EH (cell line): ENCODE results near the gene TRMT44.
A peak's percentile ranks its signal among the peaks of the same experiment; 100 is the strongest.
"Not testable (repeated sequence)": the region's sequence is repeated elsewhere in the genome, so short reads cannot be mapped to it uniquely, and the experiment has no call there.

Experiments used
- DNase-seq: peaks from one replicate; pipeline ENCODE4 v3.0.0-alpha.2; 2015; ENCODE audit warnings: low read depth

TRMT44 gene

DNA sequence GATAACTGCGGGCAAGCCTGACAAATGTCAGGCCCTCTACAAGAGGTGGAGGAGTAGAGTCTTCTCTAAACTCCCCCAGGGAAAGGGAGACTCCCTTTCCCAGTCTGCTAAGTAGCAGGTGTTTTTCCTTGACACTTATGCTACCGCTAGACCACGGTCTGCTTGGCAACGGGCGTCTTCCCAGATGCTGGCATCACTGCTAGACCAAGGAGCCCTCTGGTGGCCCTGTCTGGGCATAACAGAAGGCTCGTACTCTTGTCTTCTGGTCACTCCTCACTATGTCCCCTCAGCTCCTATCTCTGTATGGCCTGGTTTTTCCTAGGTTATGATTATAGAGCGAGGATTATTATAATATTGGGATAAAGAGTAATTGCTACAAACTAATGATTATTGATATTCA, 33.7 kb upstream of the TRMT44 start:
- DNase-seq, result peak; percentile 35

DNA sequence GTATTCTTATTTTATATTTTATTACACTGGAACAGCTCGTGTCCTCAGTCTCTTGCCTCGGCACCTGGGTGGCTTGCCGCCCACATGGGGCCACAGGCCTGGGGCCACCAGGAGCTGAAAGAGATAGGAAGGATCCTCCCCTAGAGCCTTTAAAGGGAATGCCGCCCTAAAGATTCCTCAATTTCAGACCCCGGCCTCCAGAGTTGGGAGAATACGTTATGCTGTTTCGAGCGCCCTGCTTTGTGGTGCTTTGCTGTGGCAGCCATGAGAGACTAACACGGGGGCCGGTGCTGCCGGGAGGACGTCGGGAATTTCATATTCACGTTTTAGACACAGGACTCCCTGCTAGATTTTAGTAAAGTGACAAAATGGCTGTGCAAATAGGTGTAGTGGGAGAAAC, 33.3 kb upstream of the TRMT44 start:
- DNase-seq, result no peak

DNA sequence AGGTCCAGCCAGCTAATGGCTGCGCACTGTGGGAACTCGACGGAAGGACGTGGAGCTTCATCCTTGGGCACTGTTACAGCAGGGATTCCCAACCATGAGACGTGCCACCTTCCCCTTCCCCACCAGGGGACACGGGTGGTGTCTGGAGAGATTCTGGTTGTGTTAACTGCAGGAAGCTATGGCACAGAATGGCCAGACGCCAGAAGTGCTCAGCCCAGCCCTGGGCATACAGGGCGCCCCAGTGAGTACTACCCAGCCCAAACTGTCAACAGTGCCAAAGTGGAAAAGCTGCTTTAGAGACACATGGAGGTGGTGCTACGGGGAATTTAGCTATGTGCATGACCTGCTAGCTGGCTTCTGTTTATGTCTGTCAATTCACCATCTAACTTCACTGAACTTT, 32.8 kb upstream of the TRMT44 start:
- DNase-seq, result no peak

DNA sequence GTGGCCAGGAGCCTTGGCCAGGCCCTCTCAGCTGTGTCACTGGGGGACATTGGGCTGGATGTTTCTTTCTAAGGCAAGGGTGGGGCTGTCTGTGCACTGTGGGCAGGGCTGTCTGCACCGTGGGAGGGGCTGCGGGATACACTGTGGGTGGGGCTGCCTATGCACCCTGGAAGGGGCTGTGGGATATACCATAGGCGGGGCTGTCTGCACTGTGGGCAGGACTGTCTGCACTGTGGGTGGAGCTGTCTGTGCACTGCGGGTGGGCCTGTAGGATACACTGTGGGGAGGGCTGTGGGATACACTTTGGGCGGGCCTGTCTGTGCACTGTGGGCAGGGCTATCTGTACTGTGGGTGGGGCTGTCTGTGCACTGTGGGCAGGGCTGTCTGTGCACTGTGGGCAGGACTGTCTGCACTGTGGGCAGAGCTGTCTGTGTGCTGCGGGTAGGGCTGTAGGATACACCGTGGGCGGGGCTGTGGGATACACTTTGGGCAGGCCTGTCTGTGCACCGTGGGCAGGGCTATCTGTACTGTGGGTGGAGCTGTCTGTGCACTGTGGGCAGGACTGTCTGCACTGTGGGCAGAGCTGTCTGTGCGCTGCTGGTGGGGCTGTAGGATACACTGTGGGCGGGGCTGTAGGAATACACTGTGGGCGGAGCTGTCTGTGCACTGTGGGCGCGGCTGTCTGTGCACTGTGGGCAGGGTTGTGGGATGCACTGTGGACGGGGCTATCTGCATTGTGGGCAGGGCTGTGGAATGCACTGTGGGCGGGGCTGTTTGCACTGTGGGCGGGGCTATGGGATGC, 31.1 kb upstream of the TRMT44 start:
- DNase-seq, result peak; percentile 44

DNA sequence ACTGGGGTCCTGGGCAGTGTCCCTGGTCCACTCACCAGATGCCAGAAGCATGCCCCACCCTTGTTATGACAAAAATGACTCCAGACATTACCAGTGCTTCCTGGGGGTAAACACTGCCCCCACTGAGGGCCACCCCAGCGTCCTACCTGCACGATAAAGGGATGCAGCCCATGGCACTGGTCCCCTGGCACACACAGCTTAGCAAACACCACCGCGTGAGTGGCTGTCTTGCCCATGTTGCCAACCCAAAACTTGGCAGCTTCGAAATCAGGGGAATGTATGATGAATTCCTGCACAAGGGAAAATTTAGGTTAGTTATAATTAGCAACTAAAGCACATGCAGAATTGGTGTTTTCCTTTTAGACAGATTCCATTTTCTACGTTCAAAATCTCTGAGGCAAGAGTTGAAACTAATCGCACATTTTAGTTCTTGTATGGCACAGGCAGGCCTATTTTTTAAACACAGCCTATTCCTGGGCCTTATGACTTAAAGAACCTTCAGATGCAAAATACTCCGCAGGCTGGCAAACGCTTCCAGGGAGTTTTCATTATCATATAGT, 30.4 kb upstream of the TRMT44 start:
- DNase-seq, result no peak

DNA sequence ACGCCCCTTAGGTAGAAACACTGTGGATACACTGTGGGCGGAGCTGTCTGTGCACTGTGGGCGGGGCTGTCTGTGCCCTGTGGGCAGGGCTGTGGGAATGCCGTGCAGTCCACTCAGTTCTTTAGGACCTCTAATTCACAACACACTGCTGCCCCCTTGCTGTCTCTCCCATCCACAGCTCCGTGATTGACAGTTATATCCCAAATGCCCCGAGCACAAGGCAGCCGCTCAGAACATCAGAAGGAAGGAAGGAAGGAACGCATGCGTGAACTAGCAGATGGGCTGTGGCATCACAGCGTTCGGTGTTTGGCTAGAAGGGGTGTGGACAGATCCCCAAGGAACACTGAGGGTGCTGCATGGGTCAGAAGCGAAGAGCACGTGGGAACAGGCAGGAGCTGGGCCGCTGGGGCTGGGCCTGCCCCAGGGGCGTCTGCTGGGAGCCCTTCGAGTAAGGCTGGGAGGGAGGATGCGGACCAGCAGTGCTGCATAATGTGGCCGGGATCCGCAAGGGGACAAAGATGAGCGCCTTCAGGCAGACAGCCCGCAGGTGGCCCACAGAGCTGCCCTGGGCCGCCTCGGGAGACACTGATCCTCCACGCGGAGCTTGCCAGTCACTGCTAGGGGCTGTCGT, 29.8 kb upstream of the TRMT44 start:
- peak; percentile 72 for DNase-seq

DNA sequence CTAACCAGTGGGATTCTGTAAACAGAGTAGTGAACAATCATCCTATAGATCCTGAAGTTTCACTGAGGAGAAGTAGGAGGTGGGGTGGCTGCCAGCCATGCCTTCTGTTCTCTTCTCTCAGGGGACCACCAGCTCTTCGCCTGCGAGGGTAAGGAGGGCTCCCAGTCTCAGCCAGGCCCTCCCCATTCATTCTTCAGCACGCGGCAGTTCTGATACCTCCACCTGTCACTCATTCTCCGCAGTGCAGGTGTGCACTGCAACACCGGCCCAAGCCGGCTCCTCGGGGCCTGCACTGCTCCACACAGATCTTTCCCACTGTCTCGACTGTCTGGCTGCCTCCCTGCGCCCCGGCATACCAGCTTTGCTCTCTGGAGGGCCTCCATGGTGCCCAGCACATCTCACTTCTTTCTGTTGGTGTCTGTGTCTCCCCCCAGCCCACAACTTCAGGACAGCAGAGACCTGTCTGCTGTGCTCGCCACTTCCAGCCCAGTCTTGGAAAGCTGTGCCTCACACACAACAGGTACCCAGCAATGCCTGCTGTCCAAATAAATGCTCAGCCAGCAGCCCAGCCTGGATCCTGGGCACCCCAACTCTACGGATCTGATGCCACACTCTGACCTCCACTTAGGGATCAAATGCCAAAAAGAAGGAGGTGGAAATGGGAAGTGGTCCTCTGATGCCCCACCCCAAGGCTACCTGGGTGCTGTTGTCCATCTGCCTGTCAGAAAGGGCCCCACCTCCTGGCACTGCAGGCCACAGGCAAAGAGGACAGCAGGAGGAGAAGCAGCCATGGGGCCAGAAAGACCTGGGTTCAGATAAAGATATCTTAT, 29.0 kb upstream of the TRMT44 start:
- no peak for DNase-seq

DNA sequence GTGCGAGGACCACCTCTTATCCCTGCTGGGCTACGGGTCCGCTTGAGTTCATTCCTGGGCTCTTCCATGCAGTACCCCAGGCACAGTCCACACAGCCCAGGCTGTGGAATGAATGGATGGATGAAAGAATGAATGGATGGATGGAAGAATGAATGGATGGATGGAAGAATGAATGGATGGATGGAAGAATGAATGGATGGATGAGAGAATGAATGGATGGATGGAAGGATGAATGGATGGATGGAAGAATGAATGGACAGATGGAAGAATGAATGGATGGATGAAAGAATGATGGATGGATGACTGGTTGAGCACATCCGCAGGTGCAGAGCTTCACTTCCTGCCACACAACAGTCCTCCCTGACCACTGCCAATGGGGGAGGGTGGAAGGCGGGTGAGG, 28.3 kb upstream of the TRMT44 start:
- DNase-seq, result no peak

DNA sequence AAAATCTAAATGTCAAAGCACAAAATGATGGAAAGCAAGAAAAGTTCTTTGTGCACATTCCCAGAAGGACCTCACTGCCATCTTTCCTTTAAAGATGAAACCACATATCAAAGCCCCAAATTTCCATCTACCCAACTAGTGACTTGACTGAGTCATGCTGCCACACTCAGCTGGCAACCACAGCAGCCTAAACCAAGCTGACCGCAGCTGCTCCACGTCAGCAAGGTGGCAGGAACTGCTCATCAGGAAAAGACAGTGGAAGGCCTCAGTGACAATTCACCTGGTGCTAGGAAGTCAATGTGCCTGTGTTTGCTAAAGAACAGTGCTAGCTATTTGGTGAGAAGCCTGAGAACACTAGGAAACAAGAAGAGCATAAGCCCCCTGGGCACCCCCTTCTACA, 26.2 kb upstream of the TRMT44 start:
- DNase-seq, result no peak

DNA sequence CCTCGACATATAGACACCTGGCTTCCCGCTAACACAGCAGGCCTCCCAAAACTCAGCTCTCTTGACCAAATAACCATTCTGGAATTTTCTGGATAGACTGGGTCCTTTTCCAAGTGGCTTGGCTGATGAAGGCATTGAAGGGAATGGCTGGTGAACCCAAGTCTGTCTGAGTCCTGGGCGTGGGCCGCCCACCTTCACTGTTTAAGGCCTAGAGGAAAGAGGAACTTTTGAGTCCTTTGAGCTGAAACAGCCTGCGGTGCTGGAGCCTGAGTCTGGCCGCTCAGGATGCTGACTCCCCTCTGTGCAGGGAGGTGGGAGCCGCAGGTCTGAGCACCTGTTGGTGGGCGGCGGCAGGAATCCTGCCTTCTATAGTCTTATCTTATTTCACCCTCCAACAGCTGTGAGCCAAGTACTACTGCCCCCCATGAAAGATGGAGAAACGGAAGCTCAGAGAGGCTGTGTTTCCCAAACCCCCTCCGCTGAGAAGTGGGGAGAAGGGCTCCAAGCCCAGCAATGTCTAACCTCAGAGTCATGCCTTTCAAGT, 23.4 kb upstream of the TRMT44 start:
- DNase-seq, result no peak

DNA sequence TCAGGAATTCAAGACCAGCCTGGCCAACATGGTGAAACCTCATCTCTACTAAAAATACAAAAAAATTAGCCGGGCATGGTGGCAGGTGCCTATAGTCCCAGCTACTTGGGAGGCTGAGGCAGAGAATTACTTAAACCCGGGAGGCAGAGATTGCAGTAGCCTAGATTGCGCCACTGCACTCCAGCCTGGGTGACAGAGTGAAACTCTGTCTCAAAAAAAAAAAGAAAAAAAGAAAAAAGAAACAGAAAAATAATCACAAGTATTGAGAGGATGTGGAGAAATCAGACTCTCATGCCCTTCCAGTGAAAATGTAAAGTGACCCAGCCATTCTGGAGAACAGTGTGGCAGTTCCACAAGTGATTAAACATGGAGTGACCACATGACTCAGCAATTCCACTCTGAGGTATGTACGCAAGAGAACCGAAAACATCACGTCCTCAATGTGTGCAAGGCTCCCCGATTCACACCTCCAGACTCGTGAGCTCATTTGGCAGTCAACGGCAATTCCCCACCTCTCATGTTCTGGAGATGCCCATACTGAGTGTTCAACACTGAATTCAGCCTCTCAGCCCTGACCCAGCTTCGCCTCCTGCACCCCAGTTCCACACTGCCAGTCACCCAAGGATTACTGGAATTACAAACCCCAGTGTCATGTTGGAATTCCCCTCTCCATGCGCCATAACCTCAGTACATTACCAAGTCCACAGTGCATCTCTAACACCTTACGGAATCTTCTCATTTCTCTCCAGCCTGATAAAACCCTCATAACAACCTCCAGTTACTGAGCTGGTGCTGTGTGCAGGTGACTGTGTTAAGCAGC, 21.1 kb upstream of the TRMT44 start:
- peak; percentile 81 for DNase-seq

DNA sequence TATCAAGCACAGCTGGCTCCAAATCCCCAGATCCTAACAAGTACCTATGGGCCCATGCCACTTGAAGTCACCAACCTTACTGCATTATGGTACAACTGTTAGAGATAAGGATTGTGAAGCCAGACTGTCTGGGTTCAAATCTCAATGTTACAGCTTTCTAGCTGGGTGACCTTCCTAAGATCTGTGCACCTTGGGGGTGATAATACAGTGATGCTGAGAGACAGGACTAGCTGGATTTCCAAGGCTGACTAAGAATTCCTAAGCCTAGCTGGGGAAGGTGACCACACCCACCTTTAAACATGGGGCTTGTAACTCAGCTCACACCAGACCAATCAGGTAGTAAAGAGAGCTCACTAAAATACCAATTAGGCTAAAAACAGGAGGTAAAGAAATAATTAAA, 20.4 kb upstream of the TRMT44 start:
- DNase-seq, result not testable (repeated sequence)

DNA sequence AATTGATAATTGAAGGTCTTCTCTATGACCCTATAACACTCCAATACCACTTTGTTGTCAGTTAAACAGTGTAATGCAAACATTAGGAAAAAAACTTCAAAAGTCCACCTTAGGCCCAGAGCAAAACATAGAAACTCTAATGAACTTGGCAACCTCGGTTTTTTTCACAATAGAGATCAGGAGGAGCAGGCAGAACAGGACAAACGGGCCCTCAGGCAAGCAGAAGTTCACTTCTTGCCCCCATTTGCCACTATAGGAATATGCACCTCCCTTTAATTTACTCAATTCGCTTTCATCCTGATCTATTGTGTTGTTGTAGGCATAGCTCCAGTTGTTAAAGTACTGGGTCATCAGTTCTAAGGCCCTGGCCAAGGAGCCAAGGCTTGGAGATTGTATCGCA, 18.2 kb upstream of the TRMT44 start:
- no peak for DNase-seq

DNA sequence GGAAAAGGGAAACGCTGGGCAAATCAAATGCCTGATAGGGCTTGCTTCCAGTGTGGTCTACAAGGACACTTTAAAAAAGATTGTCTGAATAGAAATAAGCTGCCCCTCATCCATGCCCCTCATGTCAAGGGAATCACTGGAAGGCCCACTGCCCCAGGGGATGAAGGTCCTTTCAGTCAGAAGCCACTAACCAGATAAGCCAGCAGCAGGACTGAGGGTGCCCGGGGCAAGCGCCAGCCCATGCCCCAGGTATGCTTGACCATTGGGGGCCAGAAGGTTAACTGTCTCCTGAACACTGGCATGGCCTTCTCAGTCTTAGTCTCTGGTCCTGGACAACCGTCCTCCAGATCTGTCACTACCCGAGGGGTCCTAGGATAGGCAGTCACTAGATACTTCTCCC, 17.8 kb upstream of the TRMT44 start:
- no peak for DNase-seq

DNA sequence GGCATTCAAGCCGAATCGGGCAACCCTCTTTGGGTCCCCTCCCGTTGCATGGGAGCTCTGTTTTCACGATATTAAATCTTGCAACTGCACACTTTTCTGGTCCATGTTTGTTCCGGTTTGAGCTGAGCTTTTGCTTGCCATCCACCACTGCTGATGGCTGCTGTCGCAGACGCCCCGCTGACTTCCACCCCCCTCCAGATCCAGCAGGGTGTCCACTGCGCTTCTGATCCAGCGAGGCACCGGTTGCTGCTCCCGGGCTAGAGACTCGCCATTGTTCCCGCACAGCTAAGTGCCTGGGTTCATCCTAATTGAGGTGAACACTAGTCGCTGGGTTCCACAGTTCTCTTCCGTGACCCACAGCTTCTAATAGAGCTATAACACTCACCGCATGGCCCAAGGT, 13.3 kb upstream of the TRMT44 start:
- DNase-seq, result no peak

DNA sequence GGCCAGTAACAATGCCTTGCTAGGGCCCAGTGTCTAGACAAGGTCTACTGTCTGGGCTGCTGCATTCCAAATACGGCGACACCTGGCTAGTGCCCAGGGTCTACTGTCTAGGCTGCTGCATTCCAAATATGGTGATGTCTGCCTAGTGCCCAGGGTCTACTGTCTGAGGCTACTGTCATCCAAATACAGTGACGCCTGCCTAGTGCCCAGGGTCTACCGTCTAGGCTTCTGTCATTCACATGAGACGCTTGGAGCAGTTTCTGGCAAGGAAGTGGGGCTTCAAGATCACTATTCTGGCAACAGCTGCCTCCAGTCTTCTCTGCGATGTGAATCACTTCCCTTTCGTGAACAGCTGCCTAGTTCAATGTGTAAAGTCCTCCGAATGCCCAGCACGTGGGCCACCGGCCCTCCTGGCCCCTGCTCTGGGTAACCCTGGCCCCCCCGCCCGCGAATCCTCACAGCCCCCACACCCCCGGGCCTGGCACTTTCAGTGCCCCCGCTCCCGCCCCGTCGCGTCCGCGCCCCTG, 12.8 kb upstream of the TRMT44 start:
- DNase-seq, result peak; percentile 50

DNA sequence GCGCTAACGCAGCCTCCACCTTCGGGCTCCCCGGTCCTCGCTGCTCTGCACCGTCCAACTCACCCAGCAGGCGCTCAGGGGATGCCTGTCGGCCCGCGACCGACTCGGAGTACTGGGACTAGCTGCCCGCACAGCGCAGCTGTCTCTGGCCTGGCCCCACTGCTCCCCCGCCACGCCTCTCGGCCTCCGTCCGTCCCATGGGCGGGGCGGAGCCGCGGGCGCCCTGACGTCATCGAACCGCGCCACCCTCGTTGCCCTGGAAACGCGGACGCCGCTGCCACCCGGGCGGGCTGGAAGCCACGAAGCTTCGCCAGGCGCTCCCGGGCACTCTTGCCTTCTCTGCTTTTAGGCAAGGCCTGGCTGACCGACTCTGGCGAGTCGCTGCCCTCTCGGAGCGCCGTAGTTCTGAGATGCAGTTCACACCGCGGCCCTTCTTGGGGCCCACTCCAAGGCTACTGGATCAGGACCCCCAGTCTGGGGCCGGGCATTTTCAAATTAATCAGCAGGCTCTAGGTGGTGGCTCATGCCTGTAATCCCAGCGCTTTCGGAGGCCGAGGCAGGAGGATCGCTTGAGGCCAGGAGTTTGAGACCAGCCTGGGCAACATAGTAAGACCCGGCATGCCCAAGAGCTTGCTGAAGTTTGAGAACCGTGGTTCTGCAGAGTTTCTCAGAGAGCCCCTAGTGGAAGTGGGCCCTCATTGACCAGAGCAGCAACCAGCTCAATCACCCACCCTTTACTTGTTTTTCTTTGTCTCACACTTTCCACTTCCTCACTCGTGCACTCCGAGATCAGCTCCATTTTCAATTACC, 12.1 kb upstream of the TRMT44 start:
- DNase-seq, result peak; percentile 86

DNA sequence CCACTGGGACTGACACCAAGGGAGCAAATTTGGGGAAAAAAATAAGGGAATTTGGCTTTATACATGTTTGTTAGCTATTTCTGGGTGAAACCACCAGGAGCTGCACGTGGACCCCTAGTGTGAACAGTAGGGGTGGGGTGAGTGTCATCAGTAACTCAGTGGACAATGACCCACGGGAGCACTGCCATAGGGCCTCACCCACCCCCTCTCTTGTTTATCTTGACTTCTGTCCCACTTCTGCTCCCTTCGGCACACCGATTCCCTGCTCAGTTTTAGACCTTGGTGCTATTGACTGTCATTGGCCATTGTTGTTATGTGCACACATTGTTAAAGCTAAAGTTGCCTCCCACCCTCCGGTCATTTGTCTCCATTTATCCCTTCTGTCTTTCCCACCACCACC, 9.0 kb upstream of the TRMT44 start:
- no peak for DNase-seq

DNA sequence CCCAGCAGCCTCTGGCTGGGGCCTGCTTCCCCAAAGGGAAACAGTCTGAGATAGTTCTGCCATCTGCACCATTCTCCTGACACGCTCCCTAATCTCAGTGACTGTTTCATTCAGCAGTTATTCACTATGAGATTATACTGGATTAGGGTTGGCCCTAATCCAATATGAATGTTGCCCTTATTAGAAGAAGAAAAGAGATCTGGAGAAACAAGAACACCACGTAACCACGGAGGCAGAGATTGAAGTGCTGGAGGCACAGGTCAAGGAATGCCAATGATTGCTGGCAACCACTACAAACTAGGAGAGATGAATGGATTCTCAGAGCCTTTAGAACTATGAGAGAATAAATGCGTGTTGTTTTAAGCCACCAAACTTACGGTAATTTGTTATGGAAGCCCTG, 7.4 kb upstream of the TRMT44 start:
- no peak for DNase-seq
